HEK293T (cell line): ENCODE results near the gene SLC35B1.

ENCODE experiments used
- BHLHE40 ChIP-seq: fragments of 450-650 bp; IDR thresholded peaks from 2 replicates; pipeline ENCODE4 v1.6.1; 2016; ENCODE audit warnings: mild to moderate bottlenecking, moderate library complexity, borderline replicate concordance
- CTBP1 ChIP-seq: fragments of 450-650 bp; IDR thresholded peaks from 2 replicates; pipeline ENCODE4 v1.6.1; 2016; ENCODE audit warnings: borderline replicate concordance
- ELF4 ChIP-seq: fragments of 450-650 bp; IDR thresholded peaks from 2 replicates; pipeline ENCODE4 v1.6.1; 2017; ENCODE audit warnings: antibody characterized with exemption
- FOXA1 ChIP-seq: fragments of 450-650 bp; IDR thresholded peaks from 2 replicates; pipeline ENCODE4 v1.6.1; 2016; ENCODE audit warnings: mild to moderate bottlenecking
- FOXK2 ChIP-seq: fragments of 450-650 bp; IDR thresholded peaks from 2 replicates; pipeline ENCODE4 v1.6.1; 2016; ENCODE audit warnings: mild to moderate bottlenecking
- FOXM1 ChIP-seq: fragments of 450-650 bp; IDR thresholded peaks from 2 replicates; pipeline ENCODE4 v1.6.1; 2017; ENCODE audit warnings: mild to moderate bottlenecking, borderline replicate concordance
- L3MBTL2 ChIP-seq: fragments of 450-650 bp; conservative IDR thresholded peaks from 2 replicates; pipeline ENCODE4 v1.6.1; 2016; ENCODE audit warnings: mild to moderate bottlenecking
- LEF1 ChIP-seq: fragments of 450-650 bp; IDR thresholded peaks from 2 replicates; pipeline ENCODE4 v1.6.1; 2017; ENCODE audit warnings: mild to moderate bottlenecking, borderline replicate concordance
- NFRKB ChIP-seq: fragments of 450-650 bp; IDR thresholded peaks from 2 replicates; pipeline ENCODE4 v1.6.1; 2016; ENCODE audit warnings: mild to moderate bottlenecking, moderate library complexity
- PKNOX1 ChIP-seq: fragments of 450-650 bp; IDR thresholded peaks from 2 replicates; pipeline ENCODE4 v1.6.1; 2016
- SP1 ChIP-seq: fragments of 450-650 bp; IDR thresholded peaks from 2 replicates; pipeline ENCODE4 v1.6.1; 2017
- SUZ12 ChIP-seq: fragments of 450-650 bp; IDR thresholded peaks from 2 replicates; pipeline ENCODE4 v1.6.1; 2016; ENCODE audit warnings: mild to moderate bottlenecking
- TARDBP ChIP-seq: fragments of 450-650 bp; IDR thresholded peaks from 2 replicates; pipeline ENCODE4 v1.6.1; 2016
- ZNF384 ChIP-seq: fragments of 450-650 bp; IDR thresholded peaks from 2 replicates; pipeline ENCODE4 v1.6.1; 2016

DNA sequence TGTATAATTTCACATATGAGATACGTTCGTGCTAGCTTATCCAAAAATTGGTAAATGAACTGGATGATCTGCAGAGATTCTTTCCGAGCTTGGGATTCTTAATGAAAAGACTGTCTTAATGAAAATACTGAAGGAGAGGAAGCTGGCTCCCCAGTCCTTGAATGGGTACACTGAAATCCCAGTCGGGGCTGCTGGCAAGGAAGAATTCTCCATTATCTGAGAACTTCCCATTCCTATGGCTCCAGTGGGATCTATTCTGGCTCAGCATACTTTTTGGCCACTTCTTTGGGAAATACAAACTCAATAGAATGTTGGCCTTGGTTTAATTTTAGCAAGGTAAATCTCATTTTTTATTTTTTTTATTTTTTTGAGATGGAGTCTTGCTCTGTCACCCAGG lies 23.7 kb upstream of the SLC35B1 start:
- no peak for TF ChIP-seq L3MBTL2
- TF ChIP-seq PKNOX1 = no peak
- TF ChIP-seq TARDBP = no peak
- no peak for TF ChIP-seq SP1
- no peak for TF ChIP-seq SUZ12
- TF ChIP-seq CTBP1 = no peak
- no peak for TF ChIP-seq FOXA1
- TF ChIP-seq FOXM1 = no peak
- TF ChIP-seq FOXK2 = no peak
- no peak for TF ChIP-seq ELF4
- TF ChIP-seq ZNF384 = no peak
- no peak for TF ChIP-seq NFRKB
- no peak for TF ChIP-seq LEF1
- no peak for TF ChIP-seq BHLHE40
